ENCODE measurements around the gene ALDH7A1.

- TF ChIP-seq ZNF8 (CRISPR knock-in tag; IDR thresholded peaks at IDR 0.05) = no peak
- TF ChIP-seq PATZ1 (CRISPR knock-in tag; IDR thresholded peaks at IDR 0.05; ENCODE audit: borderline replicate concordance) = no peak
- TF ChIP-seq ZFP3 (CRISPR knock-in tag; IDR thresholded peaks at IDR 0.05) = no peak
- no peak for TF ChIP-seq ISL1 (CRISPR knock-in tag; IDR thresholded peaks at IDR 0.05)
- TF ChIP-seq, protein P1, sequence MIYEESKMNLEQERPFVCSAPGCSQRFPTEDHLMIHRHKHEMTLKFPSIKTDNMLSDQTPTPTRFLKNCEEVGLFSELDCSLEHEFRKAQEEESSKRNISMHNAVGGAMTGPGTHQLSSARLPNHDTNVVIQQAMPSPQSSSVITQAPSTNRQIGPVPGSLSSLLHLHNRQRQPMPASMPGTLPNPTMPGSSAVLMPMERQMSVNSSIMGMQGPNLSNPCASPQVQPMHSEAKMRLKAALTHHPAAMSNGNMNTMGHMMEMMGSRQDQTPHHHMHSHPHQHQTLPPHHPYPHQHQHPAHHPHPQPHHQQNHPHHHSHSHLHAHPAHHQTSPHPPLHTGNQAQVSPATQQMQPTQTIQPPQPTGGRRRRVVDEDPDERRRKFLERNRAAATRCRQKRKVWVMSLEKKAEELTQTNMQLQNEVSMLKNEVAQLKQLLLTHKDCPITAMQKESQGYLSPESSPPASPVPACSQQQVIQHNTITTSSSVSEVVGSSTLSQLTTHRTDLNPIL (CRISPR knock-in tag; IDR thresholded peaks at IDR 0.05; ENCODE audit: low read depth) = no peak
- TF ChIP-seq ZFP30 (CRISPR knock-in tag; IDR thresholded peaks at IDR 0.05) = no peak
- TF ChIP-seq GLIS3 (CRISPR knock-in tag; IDR thresholded peaks at IDR 0.05) = no peak
- TF ChIP-seq ARNTL (CRISPR knock-in tag; IDR thresholded peaks at IDR 0.05; ENCODE audit: borderline replicate concordance, low read depth) = no peak
- no peak for TF ChIP-seq TCF4 (CRISPR knock-in tag; IDR thresholded peaks at IDR 0.05; ENCODE audit: borderline replicate concordance)
- TF ChIP-seq ESRRG (CRISPR knock-in tag; IDR thresholded peaks at IDR 0.05) = no peak
- TF ChIP-seq RARB (CRISPR knock-in tag; IDR thresholded peaks at IDR 0.05) = no peak
- TF ChIP-seq, protein P2, sequence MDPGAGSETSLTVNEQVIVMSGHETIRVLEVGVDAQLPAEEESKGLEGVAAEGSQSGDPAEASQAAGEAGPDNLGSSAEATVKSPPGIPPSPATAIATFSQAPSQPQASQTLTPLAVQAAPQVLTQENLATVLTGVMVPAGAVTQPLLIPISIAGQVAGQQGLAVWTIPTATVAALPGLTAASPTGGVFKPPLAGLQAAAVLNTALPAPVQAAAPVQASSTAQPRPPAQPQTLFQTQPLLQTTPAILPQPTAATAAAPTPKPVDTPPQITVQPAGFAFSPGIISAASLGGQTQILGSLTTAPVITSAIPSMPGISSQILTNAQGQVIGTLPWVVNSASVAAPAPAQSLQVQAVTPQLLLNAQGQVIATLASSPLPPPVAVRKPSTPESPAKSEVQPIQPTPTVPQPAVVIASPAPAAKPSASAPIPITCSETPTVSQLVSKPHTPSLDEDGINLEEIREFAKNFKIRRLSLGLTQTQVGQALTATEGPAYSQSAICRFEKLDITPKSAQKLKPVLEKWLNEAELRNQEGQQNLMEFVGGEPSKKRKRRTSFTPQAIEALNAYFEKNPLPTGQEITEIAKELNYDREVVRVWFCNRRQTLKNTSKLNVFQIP (CRISPR knock-in tag; IDR thresholded peaks at IDR 0.05; ENCODE audit: borderline replicate concordance, low read depth) = no peak
- no peak for TF ChIP-seq ZNF70 (CRISPR knock-in tag; IDR thresholded peaks at IDR 0.05)
These were observed 50.8 kb downstream of the ALDH7A1 start for GRCh38 chr5:126544087-126544740.

Data from SK-N-SH treated with all-trans-retinoic acid at 6 μM for 48 hours (cell line).